SU-DHL-6 (cell line): ENCODE measurements around the gene RIMBP2.

Experiments
- H2AFZ ChIP-seq: fragments of 200-600 bp; sonication (generic); 2 replicates; pipeline ENCODE4 v1.6.1; 2014; ENCODE audit warnings: low read depth, mild to moderate bottlenecking, moderate library complexity, mixed read lengths, antibody characterized with exemption, low read length; ENCODE audit not compliant: severe bottlenecking
- H3F3A ChIP-seq: fragments of 200-600 bp; shearing (Covaris generic); 2 replicates; pipeline ENCODE4 v1.6.0; 2016; ENCODE audit warnings: antibody characterized with exemption, mild to moderate bottlenecking; ENCODE audit not compliant: insufficient read depth
- H3K27ac ChIP-seq: fragments of 200-600 bp; sonication (generic); 2 replicates; pipeline ENCODE4 v1.5.1; 2016; ENCODE audit warnings: low read depth, mild to moderate bottlenecking, low read length, moderate library complexity, mixed read lengths
- H3K27me3 ChIP-seq: fragments of 200-600 bp; sonication (generic), shearing (Covaris generic); 2 replicates; pipeline ENCODE4 v1.6.0; 2014; ENCODE audit warnings: mild to moderate bottlenecking, low read length
- H3K36me3 ChIP-seq: fragments of 200-600 bp; sonication (generic); 2 replicates; pipeline ENCODE4 v1.6.1; 2014; ENCODE audit warnings: mild to moderate bottlenecking, low read length, mixed read lengths
- H3K4me2 ChIP-seq: fragments of 300-600, 200-600 bp; shearing (Covaris generic), sonication (generic); 2 replicates; pipeline ENCODE4 v1.6.0; 2014; ENCODE audit warnings: low read length, low read depth, mild to moderate bottlenecking; ENCODE audit not compliant: poor library complexity, severe bottlenecking
- H3K4me3 ChIP-seq: fragments of 200-600 bp; sonication (generic); 2 replicates; pipeline ENCODE4 v1.5.1; 2014; ENCODE audit warnings: antibody characterized with exemption, low read length, mild to moderate bottlenecking, mixed read lengths; ENCODE audit not compliant: insufficient read depth, poor library complexity, severe bottlenecking
- H3K79me2 ChIP-seq: fragments of 200-600 bp; sonication (generic); 2 replicates; pipeline ENCODE4 v1.6.1; 2014; ENCODE audit warnings: mild to moderate bottlenecking, low read length, moderate library complexity; ENCODE audit not compliant: insufficient read depth
- H3K9ac ChIP-seq: fragments of 200-600 bp; sonication (generic); 2 replicates; pipeline ENCODE4 v1.7.0; 2014; ENCODE audit warnings: mild to moderate bottlenecking, low read length
- H3K9me2 ChIP-seq: fragments of 200-600 bp; sonication (generic); replicated peaks from 2 replicates; pipeline ENCODE4 v1.6.1; 2014; ENCODE audit warnings: low read length; ENCODE audit not compliant: insufficient read depth
- H3K9me3 ChIP-seq: fragments of 200-600 bp; sonication (generic); 2 replicates; pipeline ENCODE4 v1.6.1; 2014; ENCODE audit warnings: low read length, mixed read lengths; ENCODE audit not compliant: insufficient read depth
- H4K20me1 ChIP-seq: fragments of 200-600 bp; sonication (generic); 2 replicates; pipeline ENCODE4 v1.6.1; 2014; ENCODE audit warnings: low read depth, mild to moderate bottlenecking, antibody characterized with exemption, low read length, moderate library complexity, mixed read lengths
- EZH2phosphoT487 ChIP-seq: fragments of 200-600 bp; sonication (generic), shearing (Covaris generic); conservative IDR thresholded peaks from 2 replicates; pipeline ENCODE4 v1.6.1; 2018; ENCODE audit warnings: mild to moderate bottlenecking, antibody characterized with exemption, low read length, moderate library complexity, mixed read lengths
- TF ChIP-seq, protein P1 (sequence below): fragments of 200-600 bp; sonication (generic); IDR thresholded peaks from one replicate; pipeline ENCODE4 v1.5.1; 2017; ENCODE audit warnings: antibody characterized with exemption, mild to moderate bottlenecking, low read length, moderate library complexity; ENCODE audit not compliant: insufficient read depth, poor library complexity, severe bottlenecking

RIMBP2 gene

DNA sequence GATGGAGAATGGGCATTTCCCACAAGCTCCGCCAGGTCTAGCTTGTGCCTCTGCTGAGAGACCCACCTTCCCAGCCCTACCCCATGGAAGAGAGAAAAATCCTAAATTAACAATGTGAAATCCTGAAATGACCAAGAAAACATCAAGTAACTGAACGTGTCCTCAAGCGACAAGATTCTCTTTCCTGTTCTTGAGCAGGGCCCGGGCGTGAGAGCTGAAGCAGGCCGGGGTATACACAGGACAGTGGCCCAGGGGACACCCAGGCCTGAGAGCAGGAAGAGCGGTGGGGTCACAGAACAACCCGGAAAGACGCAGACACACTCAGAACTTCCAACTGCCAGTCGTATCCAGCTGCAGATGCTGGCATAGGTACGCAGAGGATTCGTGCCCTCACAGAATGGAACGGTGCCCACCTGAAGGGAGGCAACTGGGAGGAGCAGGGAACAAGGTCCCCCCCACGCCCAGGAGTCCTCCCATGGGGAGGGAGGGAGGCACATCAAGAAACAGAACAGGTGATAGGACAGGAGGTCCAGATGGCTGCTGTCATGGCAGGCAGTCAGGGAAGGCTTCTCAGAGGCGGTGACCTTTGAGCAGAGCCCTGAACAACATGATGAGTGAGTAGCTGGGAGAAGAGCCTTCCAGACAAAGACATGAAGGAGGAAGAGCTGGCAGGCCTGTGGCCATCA, 9.1 kb downstream of the RIMBP2 start:
- H3K4me3 ChIP-seq = no peak overlapping the region
- no peak overlapping the region for H2AFZ ChIP-seq
- H3K27ac ChIP-seq = no peak overlapping the region
- H3K4me2 ChIP-seq = no peak overlapping the region
- no peaks in the 10 kb centered on the region for H3K27me3 ChIP-seq
- no peaks in the 10 kb centered on the region for H3K79me2 ChIP-seq
- H3K9me2 ChIP-seq = no peaks in the 10 kb centered on the region
- no peaks in the 10 kb centered on the region for H3F3A ChIP-seq
- no peaks in the 10 kb centered on the region for H3K9me3 ChIP-seq
- TF ChIP-seq EZH2phosphoT487 = no peak
- TF ChIP-seq, protein P1, sequence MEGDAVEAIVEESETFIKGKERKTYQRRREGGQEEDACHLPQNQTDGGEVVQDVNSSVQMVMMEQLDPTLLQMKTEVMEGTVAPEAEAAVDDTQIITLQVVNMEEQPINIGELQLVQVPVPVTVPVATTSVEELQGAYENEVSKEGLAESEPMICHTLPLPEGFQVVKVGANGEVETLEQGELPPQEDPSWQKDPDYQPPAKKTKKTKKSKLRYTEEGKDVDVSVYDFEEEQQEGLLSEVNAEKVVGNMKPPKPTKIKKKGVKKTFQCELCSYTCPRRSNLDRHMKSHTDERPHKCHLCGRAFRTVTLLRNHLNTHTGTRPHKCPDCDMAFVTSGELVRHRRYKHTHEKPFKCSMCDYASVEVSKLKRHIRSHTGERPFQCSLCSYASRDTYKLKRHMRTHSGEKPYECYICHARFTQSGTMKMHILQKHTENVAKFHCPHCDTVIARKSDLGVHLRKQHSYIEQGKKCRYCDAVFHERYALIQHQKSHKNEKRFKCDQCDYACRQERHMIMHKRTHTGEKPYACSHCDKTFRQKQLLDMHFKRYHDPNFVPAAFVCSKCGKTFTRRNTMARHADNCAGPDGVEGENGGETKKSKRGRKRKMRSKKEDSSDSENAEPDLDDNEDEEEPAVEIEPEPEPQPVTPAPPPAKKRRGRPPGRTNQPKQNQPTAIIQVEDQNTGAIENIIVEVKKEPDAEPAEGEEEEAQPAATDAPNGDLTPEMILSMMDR = no peak
- H4K20me1 ChIP-seq = no peaks in the 10 kb centered on the region
- no peaks in the 10 kb centered on the region for H3K36me3 ChIP-seq
- H3K9ac ChIP-seq = no peak overlapping the region

DNA sequence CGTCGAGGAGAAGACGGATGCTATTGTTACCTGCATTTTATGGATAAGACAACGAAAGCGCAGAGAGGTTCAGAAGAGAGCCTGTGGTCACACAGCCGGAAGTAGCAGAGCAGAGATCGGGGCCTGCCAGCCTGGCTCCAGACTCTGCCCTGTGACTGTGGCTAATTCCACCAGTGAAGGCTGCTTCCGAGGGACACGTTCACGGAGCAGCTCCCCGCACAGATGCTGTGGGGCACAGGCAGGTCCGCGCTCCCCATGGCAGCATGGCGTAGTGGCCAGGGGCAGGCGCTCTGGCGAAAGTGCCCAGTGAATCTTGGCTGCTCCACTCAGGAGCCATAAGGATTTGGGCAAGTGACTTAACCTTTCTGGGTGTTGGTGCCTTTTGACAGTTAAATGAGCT, 9.8 kb downstream of the RIMBP2 start:
- H3K27me3 ChIP-seq = no peaks in the 10 kb centered on the region
- H3K36me3 ChIP-seq = no peaks in the 10 kb centered on the region
- H3K9me2 ChIP-seq = no peaks in the 10 kb centered on the region
- H3K4me3 ChIP-seq = no peak overlapping the region
- H2AFZ ChIP-seq = no peak overlapping the region
- H3K9me3 ChIP-seq = no peaks in the 10 kb centered on the region
- H3K9ac ChIP-seq = no peak overlapping the region
- no peaks in the 10 kb centered on the region for H3F3A ChIP-seq
- no peaks in the 10 kb centered on the region for H3K79me2 ChIP-seq
- H3K4me2 ChIP-seq = no peak overlapping the region
- no peaks in the 10 kb centered on the region for H4K20me1 ChIP-seq
- no peak overlapping the region for H3K27ac ChIP-seq
- no peak for TF ChIP-seq EZH2phosphoT487
- TF ChIP-seq, protein P1 = no peak

DNA sequence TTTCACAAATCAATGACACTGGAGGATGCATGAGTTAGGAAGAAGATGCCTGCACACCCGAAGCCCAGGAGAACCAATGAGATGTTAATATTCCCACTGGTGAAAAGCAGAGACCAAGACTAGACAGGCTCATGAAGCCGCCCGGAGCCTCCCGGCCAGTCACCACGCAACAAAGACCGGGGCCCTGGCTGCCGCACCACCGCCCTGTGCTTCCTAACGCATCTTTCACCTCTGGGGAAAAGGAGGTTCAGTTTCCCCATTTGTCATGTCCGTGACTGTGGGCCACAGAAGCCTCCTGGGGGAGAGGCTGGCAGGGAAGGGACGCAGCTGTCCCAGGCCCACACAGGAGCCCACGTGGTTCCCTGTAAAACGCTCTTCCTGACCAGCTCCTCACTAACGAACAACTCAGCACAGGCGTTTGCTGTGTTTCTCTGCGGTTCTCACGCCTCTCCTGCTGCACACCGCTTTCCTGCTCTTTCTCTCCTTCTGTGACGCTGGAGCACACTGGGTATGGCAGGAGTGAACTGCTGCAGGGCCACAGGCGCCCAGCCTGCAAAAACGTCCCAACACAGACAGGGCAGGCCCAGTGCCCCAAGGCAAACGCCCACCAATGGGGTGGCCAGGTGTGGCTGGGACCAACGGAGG, 10.8 kb downstream of the RIMBP2 start:
- no peaks in the 10 kb centered on the region for H3K9me3 ChIP-seq
- H3K4me2 ChIP-seq = no peak overlapping the region
- no peaks in the 10 kb centered on the region for H3K36me3 ChIP-seq
- H3F3A ChIP-seq = no peaks in the 10 kb centered on the region
- no peak for TF ChIP-seq EZH2phosphoT487
- TF ChIP-seq, protein P1 = no peak
- H2AFZ ChIP-seq = no peak overlapping the region
- no peaks in the 10 kb centered on the region for H3K27me3 ChIP-seq
- H3K79me2 ChIP-seq = no peaks in the 10 kb centered on the region
- H3K4me3 ChIP-seq = no peak overlapping the region
- no peaks in the 10 kb centered on the region for H3K9me2 ChIP-seq
- H3K27ac ChIP-seq = no peak overlapping the region
- H4K20me1 ChIP-seq = no peaks in the 10 kb centered on the region
- no peak overlapping the region for H3K9ac ChIP-seq
